Stimulated activated naive CD8-positive, alpha-beta T cell treated with anti-CD3 and anti-CD28 coated beads, Interleukin-15, Interleukin-2, amounts not matched to agents 100 U/mL and 50 U/mL, for 24 hours (primary cell): ENCODE measurements around the gene SGPL1.
"Not testable (repeated sequence)": the region's sequence is repeated elsewhere in the genome, so short reads cannot be mapped to it uniquely, and the experiment has no call there.

Experiments used
- ATAC-seq: fragments of 150-1000 bp; cut with Tn5 transposase; one replicate; pipeline ENCODE4 v1.10.0; 2021
- DNase-seq: peaks from one replicate; pipeline ENCODE4 v3.0.0; 2021

The SGPL1 gene

GRCh38 chr10:70843776-70844489, 28.2 kb downstream of the SGPL1 start:
- DNase-seq: no peak
- no peak for ATAC-seq

- no peak for ATAC-seq
- no peak for DNase-seq
Observed at GRCh38 chr10:70845256-70845655, 29.5 kb downstream of the SGPL1 start.

GRCh38 chr10:70845816-70846215, 30.1 kb downstream of the SGPL1 start:
- no peak for ATAC-seq
- no peak for DNase-seq

- ATAC-seq (no peak), DNase-seq (no peak)
Observed at GRCh38 chr10:70846795-70847194, 31.0 kb downstream of the SGPL1 start.

DNA sequence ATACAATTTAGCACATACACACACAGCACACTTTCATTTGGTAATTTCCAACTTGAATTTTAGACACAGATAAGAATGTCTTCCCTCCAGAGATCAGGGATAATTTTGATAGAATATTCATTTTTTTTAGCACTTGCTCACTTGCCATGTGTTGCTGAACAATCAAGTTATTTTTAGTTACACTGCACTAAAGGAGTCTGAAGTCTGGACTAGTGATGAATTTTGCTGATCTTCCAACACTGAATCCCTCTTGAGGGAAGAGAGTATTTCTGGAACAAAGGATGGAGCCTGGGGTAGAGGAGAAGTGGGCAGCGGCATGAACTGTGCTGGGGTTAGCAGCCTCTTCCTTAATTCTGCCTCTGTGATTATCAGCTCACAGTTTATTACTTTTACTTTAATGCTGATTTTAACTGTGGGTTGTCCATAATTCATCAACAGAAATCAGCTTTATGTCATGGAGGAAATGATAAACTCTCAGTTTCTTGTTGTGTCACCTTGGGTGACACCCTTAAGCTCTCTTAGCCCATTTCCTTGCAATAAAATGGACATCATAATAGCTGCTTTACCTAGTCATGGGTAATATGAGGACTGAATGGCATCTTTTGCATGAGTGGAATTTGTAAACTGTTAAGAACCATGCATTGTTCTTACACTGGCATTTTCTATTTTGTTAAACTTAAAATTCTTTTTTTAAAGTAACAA, 32.1 kb downstream of the SGPL1 start:
- DNase-seq (no peak), ATAC-seq (peak; percentile 90)

GRCh38 chr10:70849582-70850016, 33.9 kb downstream of the SGPL1 start:
- DNase-seq: no peak
- ATAC-seq: no peak

GRCh38 chr10:70850097-70850496, 34.3 kb downstream of the SGPL1 start:
- ATAC-seq (no peak), DNase-seq (no peak)

- ATAC-seq: no peak
Observed at GRCh38 chr10:70851597-70852475, 36.1 kb downstream of the SGPL1 start.

GRCh38 chr10:70853038-70853437, 37.3 kb downstream of the SGPL1 start:
- DNase-seq (no peak), ATAC-seq (no peak)

More at GRCh38 chr10:70851597-70852475, 36.1 kb downstream of the SGPL1 start:
- DNase-seq: no peak

DNA sequence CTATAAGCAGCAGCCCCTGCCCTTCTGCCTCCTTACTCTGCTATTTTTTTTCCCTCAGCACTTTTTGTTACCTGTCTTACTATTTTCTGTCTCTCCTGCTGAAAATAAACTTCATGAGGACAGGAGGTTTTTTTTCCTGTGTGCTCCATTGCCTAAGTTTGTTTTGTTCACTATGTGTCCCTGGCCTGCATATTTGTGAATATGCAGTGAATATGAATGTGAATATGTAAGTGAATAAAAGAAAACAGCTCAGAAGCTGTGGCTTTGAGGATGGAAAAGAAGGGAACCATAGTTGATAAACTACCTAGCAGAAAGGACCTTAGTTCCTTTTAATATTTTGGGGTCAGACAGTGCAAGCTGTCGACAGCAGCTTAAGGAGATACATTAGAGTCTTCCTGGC, 37.7 kb downstream of the SGPL1 start:
- no peak for DNase-seq

DNA sequence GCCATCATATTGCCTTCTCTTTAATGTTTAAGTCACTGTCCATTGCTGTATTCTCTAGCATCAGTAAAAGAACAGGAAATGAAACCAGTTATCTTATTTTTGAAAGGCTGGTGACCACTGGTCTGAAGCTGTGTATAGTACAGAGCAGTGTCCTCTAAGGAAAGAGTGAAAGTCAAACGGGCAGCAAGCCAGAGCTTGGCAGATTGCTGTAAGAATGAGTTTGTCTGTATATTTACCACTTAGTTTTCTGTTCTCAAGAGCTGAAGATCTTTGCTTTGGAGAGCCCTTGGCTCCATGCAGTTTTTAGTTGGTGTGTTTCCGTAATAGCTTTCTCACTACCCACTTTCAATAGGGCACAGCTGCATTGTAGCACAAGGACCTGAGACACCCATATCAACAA, 40.7 kb downstream of the SGPL1 start:
- ATAC-seq: no peak
- DNase-seq: no peak

More for the DNA sequence above, 37.7 kb downstream of the SGPL1 start:
- no peak for ATAC-seq

GRCh38 chr10:70858759-70859158, 43.0 kb downstream of the SGPL1 start:
- DNase-seq: no peak
- no peak for ATAC-seq

- not testable (repeated sequence) for ATAC-seq, DNase-seq
Observed at GRCh38 chr10:70861495-70862197, 45.9 kb downstream of the SGPL1 start.

GRCh38 chr10:70863470-70864160, 47.9 kb downstream of the SGPL1 start:
- ATAC-seq (peak; percentile 49), DNase-seq (no peak)

DNA sequence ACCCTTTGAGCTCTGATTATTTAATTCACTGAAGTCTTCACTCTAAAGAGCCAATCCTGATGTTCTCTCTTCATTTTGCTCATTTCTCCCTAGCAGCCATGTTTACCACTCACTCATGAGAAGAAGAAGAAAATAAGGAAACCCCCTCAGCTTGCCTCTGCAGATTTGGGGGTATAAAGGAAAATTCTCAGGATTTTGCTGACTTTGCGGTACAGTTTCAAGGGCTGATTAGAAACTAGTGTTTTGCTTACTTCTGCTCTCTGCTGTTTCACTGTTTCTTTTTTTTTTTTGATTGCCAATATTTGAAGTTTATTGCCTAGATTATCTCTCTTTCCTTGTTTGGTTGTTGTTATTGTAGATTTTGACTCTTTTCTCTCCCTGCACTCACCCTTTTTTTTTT, 49.2 kb downstream of the SGPL1 start:
- no peak for ATAC-seq

DNA sequence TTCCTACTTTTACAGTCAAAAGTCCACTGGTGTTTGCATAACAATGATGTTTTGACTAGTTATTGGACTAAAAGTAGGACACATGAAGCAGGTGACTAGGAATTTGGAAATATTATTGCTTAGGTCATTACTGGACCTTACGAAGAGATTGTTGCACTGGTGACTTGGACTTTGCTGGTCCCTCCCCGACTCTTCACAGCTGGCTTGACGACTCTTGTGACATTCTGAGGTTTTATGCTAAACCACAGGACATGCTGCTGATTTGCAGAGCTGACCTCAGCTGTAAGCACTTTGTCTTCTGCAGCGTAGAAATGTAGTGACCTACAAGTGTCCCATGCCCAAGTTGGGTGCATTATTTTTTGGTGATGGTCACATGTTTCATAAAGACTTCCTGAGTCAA, 50.7 kb downstream of the SGPL1 start:
- ATAC-seq: no peak
- DNase-seq: no peak

More for the DNA sequence above, 49.2 kb downstream of the SGPL1 start:
- DNase-seq: no peak

DNA sequence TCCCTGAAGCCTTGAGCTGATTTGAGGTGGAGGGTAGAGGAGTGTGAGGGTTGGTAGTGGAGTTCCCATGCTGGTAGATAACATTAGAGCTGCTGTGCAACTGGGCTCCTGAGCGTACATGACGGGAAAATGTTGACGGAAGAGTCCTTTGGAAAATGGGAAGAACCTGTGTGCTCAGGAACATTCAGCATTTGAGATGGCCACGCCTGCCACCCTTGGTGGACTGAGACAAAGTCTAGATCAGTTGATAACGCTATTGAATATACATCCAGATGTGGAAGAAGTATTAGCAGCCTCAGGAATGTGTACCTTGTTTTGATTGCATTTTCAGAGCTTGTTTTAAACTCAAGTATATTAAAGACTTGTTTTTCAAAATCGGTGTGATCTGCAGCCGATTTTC, 56.5 kb downstream of the SGPL1 start:
- ATAC-seq: no peak
- no peak for DNase-seq

GRCh38 chr10:70874061-70874460, 58.3 kb downstream of the SGPL1 start:
- ATAC-seq: no peak
- DNase-seq: no peak

GRCh38 chr10:70879207-70879606, 63.5 kb downstream of the SGPL1 start:
- no peak for DNase-seq
- no peak for ATAC-seq

DNA sequence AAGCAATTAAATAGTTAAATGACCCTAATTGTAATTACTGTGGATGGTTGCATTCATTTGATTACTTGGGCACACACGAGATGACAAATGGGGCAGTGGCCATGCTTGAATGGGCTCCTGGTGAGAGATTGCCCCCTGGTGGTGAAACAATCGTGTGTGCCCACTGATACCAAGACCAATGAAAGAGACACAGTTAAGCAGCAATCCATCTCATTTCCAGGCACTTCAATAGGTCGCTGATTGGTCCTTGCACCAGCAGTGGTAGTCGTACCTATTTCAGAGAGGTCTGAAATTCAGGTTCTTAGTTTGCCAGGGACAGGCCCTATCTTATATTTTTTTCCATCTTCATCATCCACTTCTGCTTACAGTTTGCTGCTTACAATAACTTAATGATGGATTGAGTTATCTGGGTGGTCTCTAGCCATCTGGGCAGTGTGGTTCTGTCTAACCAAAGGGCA, 64.4 kb downstream of the SGPL1 start:
- ATAC-seq: peak; percentile 79
- peak; percentile 77 for DNase-seq

GRCh38 chr10:70884741-70885140, 69.0 kb downstream of the SGPL1 start:
- DNase-seq (no peak), ATAC-seq (no peak)
